Fibroblast of skin of right biceps (primary cell): ENCODE measurements around the gene MRPL34.

Experiments used
- DNase-seq: peaks from one replicate; pipeline ENCODE4 v3.0.0-alpha.2; 2013

MRPL34 gene

DNA sequence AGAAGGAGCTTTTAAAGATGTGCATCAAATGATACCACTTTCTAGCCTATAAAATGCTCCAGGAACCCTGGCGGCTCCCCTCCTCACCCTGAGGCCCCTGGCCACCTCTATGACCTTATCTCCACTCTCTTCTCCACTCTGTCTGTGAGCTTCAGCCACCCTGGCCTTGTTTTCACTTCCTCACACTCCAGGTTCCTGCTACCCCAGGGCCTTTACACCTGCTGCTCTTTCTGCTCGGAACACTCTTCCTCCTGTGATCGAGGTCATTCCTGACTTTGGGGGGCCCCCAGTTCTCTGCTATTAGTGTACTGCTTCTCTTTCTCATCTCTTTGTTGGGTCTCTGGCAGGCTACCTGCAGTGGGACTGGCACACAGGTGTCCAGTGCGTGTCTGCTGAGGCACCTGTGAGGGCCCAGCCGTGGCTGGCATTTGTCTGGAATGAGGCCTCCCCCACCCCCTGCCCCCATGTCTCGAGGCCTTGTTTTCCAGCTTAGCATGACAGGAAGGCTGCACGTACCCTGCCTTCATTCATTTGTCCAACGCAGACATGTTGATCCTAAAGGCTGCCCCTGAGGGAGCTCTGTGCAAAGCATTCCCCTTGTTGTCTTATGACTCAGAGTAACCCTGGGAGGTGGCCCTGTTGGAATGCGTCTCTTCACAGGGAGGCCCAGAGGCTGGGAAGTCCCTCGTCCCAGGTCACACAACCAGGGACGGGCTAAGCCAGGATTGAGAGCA, 6.0 kb downstream of the MRPL34 start:
- DNase-seq = peak; percentile 75

- no peak for DNase-seq
These were observed 6.8 kb downstream of the MRPL34 start for GRCh38 chr19:17312189-17313113.

GRCh38 chr19:17314007-17314593, 8.4 kb downstream of the MRPL34 start:
- DNase-seq = no peak

- DNase-seq = no peak
These were observed 13.3 kb downstream of the MRPL34 start for GRCh38 chr19:17318966-17319365.

DNA sequence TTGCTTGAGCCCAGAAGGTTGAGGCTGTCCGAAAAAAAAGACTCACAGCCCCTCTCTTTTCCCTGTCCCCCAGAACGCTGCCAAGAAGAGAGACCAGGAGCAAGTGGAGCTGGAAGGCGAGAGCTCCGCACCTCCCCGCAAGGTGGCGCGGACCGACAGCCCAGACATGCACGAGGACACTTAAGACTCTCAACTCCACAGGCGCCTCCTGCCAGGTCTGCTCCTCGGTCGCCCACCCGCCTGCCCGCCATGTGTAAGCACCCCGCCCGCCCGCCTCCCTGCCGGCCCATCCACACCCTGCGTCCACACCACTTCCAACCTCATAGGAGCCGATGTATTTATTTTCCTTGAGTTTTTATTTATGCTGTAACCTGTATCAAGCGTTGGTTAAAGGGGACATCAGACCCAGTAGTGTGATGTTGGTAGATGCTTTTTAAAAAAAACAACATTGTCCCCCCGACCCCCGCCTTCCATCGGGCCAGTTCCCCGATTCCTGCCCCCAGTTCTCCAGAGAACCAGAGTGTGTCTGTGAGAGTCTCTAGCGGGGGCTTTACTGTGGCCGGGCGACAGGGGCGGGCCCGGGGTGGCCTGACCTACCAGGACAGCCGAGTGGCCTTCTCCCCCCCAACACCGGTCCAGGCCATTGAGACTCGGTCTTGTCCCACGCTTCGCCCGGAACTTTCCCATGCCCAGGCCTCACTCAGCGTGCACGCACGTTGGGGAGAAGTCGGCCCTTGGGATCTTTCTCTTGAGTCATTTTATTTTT, 14.0 kb downstream of the MRPL34 start:
- no peak for DNase-seq

GRCh38 chr19:17320435-17320834, 14.8 kb downstream of the MRPL34 start:
- DNase-seq = no peak

- DNase-seq = no peak
These were observed 16.2 kb downstream of the MRPL34 start for GRCh38 chr19:17321655-17322489.

DNA sequence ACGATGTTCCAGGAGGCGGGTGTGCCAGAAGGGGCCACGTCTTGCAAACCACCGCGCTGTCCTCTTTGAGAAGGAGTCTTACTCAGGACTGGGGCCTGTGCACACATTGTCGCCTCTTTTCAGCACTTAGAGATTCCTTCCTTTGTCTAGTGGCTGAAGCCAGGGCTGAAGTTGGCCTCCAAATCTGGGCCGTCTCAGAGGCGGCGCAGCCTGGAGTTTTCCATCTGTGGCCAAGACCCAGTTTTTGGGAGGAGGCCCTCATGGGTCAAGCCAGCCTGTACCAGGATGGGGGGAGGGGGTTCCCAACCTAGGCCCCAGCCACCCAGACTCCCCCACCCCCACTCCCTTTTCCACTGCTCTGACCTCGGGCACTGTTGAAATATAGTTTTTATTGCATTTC, 17.2 kb downstream of the MRPL34 start:
- no peak for DNase-seq

- no peak for DNase-seq
These were observed 17.8 kb downstream of the MRPL34 start for GRCh38 chr19:17323300-17323963.

DNA sequence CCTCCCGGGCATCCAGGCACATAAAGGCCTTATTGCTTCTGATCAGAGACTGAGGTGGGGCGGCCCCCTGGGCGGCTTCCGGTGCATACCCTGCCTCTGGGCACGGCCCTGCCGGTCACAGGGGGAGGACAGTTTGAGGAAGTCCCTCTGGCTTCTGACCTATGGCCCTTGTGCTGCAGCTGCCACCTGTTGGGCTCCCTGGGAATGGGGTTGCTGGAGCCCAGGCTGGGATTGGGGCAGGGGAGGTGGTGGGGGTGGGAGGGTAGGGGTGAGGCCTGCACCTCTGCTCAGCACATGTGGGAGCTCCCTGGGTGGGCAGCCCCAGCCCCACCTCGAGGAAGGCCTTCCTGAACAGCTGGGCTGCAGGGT, 18.3 kb downstream of the MRPL34 start:
- no peak for DNase-seq

- DNase-seq = no peak
These were observed 18.9 kb downstream of the MRPL34 start for GRCh38 chr19:17324357-17325114.

DNA sequence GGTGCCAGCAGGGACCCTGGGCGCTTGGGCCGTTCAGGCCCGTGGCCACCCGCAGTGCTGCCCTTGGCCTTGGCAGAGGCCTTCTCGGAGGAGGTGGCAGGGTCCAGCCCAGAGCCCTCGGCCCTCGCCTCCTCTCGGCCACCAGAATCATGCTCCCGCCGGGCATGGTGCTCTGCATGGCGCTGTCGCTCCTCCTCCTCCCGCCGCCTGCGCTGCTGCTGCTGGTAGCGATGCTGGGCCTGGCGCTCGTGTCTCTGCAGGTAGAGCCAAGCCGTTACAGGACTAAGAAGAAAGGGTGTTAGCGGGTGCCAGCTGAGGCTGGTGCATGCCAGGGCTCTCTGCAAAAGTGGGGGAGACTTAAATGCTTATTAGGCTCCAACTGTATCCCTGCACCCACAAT, 19.5 kb downstream of the MRPL34 start:
- DNase-seq = no peak

- no peak for DNase-seq
These were observed 20.4 kb downstream of the MRPL34 start for GRCh38 chr19:17325881-17326594.

- no peak for DNase-seq
These were observed 20.9 kb downstream of the MRPL34 start for GRCh38 chr19:17326595-17326966.

- no peak for DNase-seq
These were observed 21.5 kb downstream of the MRPL34 start for GRCh38 chr19:17327068-17327653.

GRCh38 chr19:17327654-17328516, 22.2 kb downstream of the MRPL34 start:
- DNase-seq = no peak

- no peak for DNase-seq
These were observed 23.1 kb downstream of the MRPL34 start for GRCh38 chr19:17328517-17329365.
